22Rv1 (cell line): ENCODE measurements around the gene POLN.

ENCODE experiments used
- CTCF ChIP-seq: fragments of 450-650 bp; IDR thresholded peaks from 2 replicates; pipeline ENCODE4 v1.5.1; 2017; ENCODE audit warnings: mild to moderate bottlenecking
- ZFX ChIP-seq: fragments of 450-650 bp; IDR thresholded peaks from 2 replicates; pipeline ENCODE4 v1.6.1; 2017; ENCODE audit warnings: antibody characterized with exemption, borderline replicate concordance

- TF ChIP-seq CTCF = no peak
- TF ChIP-seq ZFX = no peak
Observed at GRCh38 chr4:2247128-2248043, 5.5 kb upstream of the POLN start.
